WI38 (cell line): Measurements from ENCODE around the gene CEP85.
A peak's percentile ranks its signal among the peaks of the same experiment; 100 is the strongest.

Experiments
- H3K4me3 ChIP-seq: 2 replicates; pipeline ENCODE4 v1.5.1; 2011; ENCODE audit warnings: low read depth, mild to moderate bottlenecking, control low read depth, low read length
- CTCF ChIP-seq: IDR thresholded peaks from 2 replicates; pipeline ENCODE4 v1.5.1; 2012; ENCODE audit warnings: low read depth, mild to moderate bottlenecking, control low read depth, low read length

Gene CEP85

DNA sequence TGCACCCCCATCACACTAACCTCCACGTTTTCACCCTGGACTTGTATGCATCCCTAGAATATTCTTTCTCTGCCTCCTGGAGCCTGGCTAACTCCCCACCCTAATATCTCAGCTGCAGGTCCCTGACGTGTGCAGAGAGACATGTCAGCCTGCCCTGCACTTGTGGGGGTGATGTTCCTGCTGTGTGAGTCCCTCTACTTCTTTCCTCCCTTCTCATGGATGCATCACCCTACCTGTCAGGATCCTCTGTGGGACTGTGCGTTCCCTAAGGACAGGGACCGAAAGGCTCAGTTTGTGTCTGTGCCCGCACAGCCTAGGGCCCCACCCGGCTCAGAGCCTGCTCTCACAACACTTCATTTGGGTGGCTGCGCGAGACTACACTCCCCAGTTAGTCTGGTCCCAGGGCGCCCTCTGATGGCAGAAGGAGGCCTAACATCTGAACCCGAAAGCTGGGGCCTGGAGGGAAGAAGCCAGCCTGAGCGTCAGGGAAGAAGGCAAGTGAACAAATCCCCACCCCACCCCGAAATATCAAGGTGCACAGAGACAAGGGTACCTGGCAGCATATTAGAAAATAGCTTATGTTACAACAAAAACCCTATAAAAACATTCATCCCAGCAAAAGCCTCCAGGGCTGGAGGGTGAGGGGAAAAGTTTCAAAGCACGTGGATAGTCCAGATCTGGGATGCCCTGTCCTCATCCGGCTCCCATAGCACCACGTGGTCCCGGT, 87.5 kb downstream of the CEP85 start:
- no peak overlapping the region for H3K4me3 ChIP-seq
- TF ChIP-seq CTCF, result peak; percentile 67

GRCh38 chr1:26322042-26322331, 88.0 kb downstream of the CEP85 start:
- no peak overlapping the region for H3K4me3 ChIP-seq
- no peak for TF ChIP-seq CTCF

DNA sequence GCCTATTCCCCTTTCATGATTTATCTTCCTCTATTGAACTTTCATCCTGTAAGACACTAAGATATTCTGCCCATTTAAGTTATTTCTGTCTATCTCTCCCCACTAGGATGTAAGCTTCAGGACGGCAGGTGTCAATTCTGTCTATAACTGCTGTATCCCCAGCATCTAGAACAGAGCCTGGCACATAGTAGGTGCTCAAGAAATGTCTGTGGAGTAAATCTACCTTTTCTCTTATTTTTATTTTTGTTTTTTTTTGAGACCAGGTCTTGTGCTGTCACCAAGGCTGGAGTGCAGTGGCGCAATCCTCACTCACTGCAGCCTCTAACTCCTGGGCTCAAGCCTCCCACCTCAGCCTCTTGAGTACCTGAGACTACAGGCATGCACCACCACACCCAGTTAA, 89.4 kb downstream of the CEP85 start:
- no peak overlapping the region for H3K4me3 ChIP-seq
- TF ChIP-seq CTCF, result no peak

DNA sequence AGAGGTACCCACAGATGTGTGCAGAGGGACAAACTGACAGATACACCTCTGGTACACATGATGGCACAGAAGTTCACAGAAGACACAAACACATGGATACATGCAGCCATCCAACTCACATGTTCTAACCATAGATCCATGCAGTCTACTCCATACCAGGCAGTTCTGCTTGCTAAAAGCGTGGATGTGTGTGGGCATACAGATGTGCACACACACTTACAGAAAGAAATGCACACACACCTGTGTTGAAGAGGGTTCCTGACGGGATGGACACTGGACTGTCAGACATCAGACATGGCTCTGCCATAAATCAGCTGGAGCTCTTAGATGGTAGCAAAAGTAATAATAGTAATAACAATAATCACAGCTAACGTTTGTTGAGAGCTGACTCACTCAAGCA, 90.5 kb downstream of the CEP85 start:
- TF ChIP-seq CTCF, result no peak
- no peak overlapping the region for H3K4me3 ChIP-seq

GRCh38 chr1:26327956-26328362, 94.0 kb downstream of the CEP85 start:
- no peak for TF ChIP-seq CTCF
- H3K4me3 ChIP-seq, result no peak overlapping the region
